Kasumi-1 (cell line): Measurements from ENCODE around the gene FOXF1.

Experiments used
- DNase-seq, 2 experiments: peaks; one replicate each; lab custom pipeline; 2025; lab: John Stamatoyannopoulos, UW

The FOXF1 gene

GRCh38 chr16:86510465-86511261 lies at the start of gene FOXF1:
TSS of gene FOXF1 (plus strand) at chr16:86510527. CDS start at chr16:86510570, 43 bp downstream.
- DNase-seq: no peak

DNA sequence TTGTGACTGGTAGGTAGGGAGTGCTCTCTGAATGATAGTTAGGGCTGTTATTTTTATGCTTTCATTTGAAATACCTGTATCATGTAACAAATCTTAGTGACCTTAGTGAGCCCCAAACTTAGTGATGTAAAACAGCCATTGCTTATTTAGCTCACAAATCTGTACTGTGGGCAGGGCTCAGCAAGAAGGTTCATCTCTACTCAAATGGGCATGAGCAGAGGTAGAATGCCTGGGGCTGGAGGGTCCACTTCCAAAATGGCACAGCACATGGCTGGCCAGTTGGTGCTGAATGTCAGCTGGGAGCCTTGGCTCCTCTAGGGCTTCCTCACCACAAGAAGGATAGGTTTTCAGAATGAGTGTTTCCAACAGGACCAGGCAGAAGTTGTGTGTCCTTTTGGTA lies 49.3 kb upstream of the FOXF1 start:
- DNase-seq: no peak

- DNase-seq: no peak
Observed at GRCh38 chr16:86462334-86463084, 47.8 kb upstream of the FOXF1 start.

DNA sequence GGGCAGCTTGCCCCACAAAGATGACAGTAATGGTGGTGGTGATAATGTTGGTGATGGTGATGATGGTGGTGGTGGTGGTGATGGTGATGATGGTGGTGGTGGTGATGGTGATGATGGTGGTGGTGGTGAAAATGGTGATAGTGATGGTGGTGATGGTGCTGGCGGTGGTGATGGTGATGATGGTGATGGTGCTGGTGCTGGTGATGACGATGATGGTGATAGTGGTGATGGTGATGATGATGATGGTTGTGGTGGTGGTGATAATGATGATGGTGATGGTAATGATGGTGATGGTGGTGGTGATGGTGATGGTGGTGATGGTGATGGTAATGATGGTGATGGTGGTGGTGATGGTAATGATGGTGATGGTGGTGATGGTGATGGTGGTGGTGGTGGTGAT lies 46.3 kb upstream of the FOXF1 start:
- no peak for DNase-seq

DNA sequence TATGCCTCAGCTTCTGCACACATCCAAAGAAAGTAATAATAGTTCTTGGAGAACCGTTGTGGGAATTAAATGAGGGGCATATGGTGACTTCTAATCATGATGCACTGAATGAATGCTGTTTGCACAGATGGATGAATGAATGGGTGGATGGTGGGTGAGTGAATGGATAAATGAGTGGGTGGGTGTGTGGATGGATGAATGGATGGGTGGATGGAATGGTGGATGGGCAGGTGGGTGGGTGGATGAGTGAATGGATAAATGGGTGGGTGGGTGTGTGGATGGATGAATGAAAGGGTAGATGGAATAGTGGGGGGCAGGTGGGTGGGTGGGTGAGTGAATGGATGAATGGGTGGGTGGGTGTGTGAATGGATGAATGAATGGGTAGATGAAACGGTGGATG lies 44.9 kb upstream of the FOXF1 start:
- DNase-seq: no peak

GRCh38 chr16:86466696-86467406 lies 43.5 kb upstream of the FOXF1 start:
- no peak for DNase-seq

DNA sequence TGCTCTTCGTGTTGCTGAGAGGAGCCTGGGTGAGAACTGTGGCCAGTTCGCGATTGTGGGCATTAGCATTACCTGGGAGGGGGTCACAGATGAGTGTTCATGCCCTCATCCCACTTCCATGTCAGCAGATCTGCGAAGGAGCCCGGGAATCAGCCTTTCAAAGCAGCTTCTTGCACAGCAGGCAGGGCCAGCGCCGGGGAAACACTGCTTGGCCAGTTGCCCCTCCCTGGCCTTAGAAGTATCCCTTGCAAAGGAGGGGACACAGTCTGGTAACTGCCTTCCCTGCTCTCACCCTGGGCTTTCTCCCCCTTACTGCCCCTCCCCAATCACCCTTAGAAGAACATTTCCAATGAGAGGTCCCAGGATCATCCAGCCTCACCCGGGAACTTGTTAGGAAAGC lies 42.8 kb upstream of the FOXF1 start:
- DNase-seq: no peak

DNA sequence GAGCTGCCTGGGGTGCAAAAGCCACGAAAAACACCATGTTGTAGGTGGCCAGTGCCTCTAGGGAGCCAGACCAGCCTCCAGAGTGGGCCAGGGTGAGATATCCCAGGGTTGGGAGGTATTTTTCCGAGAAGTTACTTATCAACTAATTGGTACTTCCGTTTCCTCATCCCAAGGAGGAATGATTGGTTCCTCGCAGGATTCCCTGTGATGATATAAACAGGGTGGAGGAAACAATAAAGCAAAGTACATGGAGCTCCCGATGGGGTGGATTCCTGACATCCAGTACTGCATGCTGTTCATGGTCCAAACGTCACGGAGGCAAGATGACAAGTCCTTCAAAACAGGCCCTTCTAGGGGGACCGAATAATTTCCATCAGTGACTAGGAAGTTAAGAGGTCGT lies 39.4 kb upstream of the FOXF1 start:
- DNase-seq: no peak

DNA sequence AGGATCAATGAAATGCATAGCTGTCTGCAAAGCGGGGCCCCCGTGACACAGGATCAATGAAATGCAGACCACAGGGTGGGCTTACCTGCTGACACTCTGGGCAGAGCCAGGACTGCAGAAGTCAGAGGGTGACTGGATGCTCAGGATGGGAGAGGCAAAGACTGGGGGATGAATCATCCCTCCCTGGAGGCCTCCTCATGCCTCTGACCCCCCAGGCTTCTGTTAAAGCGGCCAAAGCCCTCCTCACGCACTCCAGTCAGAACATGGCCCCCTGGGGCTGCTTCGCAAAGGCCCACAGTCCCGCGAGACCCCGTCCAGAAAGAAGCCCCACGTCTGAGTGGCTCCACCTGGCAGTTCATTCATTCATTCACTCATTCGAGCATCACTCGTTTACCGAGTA lies 38.4 kb upstream of the FOXF1 start:
- DNase-seq: no peak

DNA sequence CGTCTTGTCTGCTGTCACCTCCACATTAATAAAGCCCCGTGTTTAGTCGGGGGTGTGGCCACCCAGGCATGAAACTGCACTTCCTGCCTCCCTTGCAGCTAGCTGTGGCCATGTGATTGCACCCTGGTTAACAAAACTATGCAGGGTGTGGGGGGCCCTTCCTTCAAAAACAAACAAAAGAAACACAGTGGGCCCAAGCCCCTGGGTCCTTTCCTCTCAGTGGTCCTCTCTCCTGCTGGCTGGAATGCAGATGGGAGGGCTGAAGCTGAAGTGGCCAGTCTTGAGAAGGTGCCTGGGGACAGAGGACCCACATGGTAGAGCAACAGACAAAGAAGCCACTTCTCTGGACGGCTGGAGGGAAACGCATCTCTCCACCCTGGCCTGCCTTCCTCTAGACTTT lies 38.0 kb upstream of the FOXF1 start:
- DNase-seq: no peak

- DNase-seq: no peak
Observed at GRCh38 chr16:86476956-86477534, 33.3 kb upstream of the FOXF1 start.

DNA sequence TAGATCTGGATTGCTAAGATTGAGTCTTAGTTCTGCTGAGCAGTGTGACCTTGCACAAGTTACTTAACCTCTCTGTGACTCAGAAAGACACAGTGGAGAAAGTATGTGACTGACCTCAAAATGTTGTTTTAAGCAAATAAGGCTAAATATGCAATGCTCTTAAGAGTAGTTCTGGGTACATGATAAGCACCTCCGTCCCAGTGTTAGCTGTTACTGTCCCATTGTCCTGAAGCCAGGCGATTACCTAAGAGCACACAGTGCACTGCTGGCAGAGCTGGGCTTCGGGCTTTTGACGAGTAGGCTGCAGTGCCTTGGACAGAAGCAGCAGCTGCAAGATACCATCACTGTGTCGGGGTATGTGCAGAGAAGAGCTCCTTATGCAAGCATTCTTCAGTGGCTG lies 32.7 kb upstream of the FOXF1 start:
- no peak for DNase-seq

DNA sequence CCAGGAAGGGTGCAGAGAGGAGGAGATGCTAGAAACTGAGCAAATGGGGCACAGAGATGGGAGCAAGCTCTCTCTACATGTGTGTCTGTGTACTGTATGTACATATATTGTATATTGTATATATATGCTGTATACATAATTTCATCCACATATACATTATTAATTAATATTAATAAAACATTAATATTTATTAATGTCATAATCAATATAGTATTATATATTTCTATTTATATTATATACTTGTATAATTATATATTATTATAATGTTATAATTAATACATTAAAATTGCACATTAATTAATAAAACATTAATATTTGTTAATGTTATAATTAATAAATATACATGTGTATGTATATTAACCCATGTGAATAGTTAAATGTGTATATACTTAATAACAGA lies 31.5 kb upstream of the FOXF1 start:
- no peak for DNase-seq

- no peak for DNase-seq
Observed at GRCh38 chr16:86479419-86479818, 30.9 kb upstream of the FOXF1 start.

GRCh38 chr16:86480444-86480843 lies 29.9 kb upstream of the FOXF1 start:
- no peak for DNase-seq

- DNase-seq: no peak
Observed at GRCh38 chr16:86481607-86482006, 28.7 kb upstream of the FOXF1 start.

GRCh38 chr16:86484240-86484639 lies 26.1 kb upstream of the FOXF1 start:
- DNase-seq: no peak

DNA sequence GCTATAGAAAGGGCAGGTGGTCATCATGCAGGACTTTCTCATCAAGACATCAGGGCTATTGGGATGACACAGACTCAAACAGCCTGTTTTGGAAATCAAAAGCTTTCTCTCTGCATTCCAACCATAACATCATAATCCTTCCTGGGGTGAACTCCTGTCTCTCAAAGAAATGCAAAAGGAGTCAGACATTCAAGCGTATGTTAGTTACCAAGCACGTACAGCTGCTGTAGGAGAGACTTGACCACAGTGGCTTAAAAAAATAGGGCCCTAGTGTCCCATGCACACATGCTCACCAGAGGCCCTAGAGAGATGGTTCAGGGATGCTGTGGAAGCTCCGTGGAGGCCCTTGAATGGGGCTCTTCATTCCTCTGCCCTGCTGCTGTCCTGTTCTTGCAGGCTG lies 24.6 kb upstream of the FOXF1 start:
- DNase-seq: no peak

DNA sequence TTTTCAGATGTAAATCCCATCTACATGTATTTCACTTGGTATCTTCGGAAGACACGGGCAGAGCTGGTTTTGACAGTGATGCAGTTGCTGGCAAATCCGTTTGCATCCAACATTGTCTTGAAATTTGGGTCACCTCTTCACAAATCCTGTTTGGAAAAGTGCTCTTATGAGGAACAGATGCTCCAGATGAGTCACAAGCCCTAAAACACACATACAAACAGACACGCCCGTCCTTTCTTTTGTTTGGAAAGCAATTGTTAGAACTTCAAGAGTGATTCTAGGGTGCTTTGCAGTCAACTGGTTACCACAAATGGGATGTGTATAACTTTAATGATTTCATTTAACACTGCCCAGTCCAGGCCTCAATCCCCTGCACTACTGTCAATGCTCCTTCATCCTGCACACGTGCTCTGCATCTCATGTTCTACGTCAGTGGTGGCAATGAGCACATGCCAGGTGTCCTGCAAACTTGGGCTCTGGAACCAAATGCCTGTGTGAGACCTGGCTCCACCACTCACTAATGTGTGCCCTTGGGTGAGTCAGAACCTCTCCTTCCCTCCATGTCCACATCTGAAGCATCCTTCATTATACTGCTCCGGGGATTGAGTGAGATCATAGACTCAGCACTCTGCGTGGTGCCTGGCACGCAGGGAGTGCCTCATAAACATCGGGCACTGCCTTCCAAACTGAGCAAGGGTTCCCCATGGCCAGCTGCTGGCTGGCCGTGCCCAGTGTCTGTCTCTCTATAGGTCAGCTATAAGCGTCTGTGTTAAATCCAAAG lies 19.3 kb upstream of the FOXF1 start:
- no peak for DNase-seq

DNA sequence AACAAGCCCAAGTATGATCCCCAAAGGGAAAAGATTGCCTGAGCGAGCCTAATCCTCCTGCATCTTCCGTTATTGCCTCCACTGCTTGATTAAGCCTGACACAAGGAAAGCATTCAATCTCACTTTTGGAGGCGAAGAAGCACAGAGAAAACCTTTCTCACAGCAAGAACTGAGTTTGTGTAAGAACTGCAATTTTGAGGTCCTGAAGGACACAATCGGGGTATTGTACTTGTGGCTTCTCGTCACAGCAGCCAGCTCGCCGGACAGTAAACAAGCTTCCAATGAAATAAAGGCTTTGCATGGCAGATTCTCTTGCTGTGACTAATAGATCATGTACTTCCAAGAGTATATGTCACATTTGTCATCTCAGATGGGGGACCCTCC lies 18.7 kb upstream of the FOXF1 start:
- DNase-seq: no peak

- DNase-seq: no peak
Observed at GRCh38 chr16:86492267-86492960, 17.9 kb upstream of the FOXF1 start.
